ENCODE data around the gene LYRM1.

Gene LYRM1

DNA sequence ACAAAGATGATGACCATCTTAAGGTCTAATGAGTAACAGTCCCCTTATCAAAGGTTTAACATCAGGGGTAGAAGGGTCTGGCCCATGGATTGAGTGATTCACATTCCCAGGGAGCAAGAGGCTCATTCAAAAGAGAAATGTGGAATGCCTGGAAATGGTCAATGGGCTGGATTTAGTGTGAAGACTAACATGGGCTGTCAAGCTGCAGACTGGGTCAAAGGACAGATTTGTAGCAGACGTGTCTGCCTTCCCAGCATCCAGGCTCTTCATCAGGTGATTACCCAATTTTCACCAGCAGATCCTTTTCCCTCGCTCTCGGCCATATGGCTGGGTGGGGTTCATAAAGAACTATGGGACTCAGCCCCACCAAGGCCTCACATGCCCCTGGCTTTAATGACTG lies 27.2 kb upstream of the LYRM1 start:
- no peak for DNase-seq

DNA sequence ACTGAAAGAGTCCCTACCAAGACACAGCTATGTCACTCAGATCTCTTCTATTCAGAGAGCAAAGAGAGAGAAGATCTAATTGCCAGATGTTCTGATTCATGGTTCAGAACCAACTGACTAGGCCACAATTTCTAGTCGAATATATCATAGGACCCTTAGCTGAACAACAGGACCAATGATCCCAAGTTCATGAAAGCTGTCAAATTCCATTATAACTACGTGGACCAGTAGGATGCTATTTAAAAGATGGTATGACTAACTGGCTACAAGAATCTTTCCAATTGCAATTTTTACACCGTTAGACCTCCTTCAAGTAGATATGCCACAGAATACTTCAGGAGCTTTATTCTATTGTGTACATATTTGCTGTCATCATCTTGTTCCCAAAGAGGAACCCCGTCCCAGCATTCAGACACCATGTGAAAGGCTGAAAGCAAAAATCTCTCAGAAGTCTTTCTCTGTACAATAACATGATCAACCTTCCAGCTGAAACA lies 26.4 kb upstream of the LYRM1 start:
- no peak for DNase-seq

GRCh38 chr16:20875355-20875650 lies 25.3 kb upstream of the LYRM1 start:
- no peak for DNase-seq

GRCh38 chr16:20878682-20879147 lies 21.9 kb upstream of the LYRM1 start:
- DNase-seq, result no peak

- DNase-seq, result no peak
Measured at GRCh38 chr16:20879175-20880040, 21.2 kb upstream of the LYRM1 start.

DNA sequence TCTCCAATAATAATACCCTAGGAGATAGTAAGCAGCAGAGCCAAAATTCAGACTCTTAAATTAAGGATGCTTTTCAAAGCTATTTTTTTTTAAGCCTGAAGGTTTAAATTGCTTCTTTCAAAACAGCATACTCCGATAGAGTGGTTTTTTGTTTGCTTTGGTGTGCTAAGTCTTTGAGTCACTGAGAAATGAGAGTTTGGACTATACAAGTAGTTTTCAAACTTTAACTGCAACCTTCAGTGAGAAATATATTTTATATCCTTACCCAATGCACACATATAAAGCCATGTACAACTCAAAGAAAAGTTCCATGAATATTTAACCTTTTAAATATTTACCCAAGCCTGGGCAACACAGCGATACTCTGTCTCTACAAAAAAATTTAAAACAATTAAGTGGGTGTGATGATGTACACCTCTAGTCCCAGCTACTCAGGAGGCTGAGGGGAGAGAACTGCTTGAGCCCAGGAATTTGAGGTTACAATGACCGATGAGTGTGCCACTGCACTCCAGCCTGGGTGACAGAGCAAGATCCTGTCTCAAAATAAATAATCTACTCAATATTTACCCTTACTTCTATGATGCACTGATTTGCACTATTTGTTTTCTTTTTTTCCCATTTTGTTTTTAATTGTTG lies 19.6 kb upstream of the LYRM1 start:
- no peak for DNase-seq

DNA sequence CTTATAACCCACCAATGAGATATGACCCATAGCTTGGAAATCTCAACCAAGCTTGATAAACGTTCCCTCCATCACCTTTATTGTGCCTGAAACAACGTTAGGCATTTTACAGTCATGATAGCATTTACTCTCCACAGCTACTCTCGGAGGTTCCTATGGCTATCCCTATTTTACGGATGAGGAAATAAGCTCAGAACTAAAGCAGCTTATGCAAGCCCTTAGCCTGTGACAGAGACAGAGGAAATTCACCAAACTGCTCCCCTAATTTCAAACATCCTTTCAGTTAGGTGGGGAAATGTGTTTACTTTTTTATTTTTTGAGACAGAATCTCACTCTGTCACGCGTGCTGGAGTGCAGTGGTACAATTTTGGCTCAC lies 19.1 kb upstream of the LYRM1 start:
- DNase-seq, result no peak

- no peak for DNase-seq
Measured at GRCh38 chr16:20883554-20884239, 16.9 kb upstream of the LYRM1 start.

DNA sequence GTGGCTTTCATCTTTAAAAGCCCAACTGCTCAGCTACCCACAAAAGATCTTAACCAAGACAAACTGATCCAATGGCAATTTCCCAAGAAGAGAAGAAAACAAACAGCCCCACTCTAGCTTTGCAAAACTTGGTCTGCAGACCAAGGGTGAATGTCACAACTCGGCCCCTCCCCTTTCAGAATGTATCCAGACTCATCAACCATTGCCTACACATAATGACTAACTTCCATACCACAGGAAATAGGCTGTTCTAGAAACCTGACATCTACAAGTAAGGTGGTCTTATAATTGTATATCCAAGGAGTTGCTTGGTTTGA lies 16.4 kb upstream of the LYRM1 start:
- DNase-seq, result no peak

- no peak for DNase-seq
Measured at GRCh38 chr16:20886320-20886719, 14.3 kb upstream of the LYRM1 start.

DNA sequence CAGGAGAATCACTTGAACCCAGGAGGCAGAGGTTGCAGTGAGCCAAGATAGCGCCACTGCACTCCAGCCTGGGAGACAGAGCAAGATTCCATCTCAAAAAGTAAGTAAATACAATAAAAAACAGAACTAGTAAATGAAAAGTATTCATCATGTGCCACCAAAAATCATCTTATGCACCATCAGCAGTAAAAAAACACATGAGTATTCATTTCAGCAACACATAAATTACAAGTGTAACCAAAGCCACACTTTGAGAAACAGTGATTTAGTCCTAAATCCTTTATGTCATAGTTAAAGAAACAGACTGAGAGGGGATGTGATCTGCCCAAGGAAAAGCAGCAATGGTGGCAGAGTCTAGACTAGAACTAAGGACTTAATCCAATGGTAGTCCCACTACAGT lies 13.4 kb upstream of the LYRM1 start:
- no peak for DNase-seq

GRCh38 chr16:20889625-20890275 lies 10.8 kb upstream of the LYRM1 start:
- DNase-seq, result no peak

DNA sequence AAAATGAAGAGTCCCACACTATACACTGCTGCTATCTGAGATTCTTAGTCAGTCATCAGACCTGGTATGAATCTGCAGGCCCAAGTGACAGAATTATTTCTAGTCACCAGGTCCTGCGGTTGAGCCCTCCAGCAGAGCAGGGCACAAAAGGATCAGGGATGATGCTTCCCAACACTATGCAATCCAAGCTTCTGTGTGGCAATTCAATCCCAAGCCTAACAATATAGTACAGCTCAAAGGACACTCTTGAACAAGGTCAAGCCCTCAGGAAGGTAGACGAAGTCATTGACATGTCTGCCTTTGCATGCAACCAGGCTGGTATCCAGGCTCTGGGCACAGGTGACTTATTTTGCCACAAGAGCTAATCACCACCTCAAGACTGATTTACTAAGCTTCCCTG lies 6.2 kb upstream of the LYRM1 start:
- DNase-seq, result no peak

DNA sequence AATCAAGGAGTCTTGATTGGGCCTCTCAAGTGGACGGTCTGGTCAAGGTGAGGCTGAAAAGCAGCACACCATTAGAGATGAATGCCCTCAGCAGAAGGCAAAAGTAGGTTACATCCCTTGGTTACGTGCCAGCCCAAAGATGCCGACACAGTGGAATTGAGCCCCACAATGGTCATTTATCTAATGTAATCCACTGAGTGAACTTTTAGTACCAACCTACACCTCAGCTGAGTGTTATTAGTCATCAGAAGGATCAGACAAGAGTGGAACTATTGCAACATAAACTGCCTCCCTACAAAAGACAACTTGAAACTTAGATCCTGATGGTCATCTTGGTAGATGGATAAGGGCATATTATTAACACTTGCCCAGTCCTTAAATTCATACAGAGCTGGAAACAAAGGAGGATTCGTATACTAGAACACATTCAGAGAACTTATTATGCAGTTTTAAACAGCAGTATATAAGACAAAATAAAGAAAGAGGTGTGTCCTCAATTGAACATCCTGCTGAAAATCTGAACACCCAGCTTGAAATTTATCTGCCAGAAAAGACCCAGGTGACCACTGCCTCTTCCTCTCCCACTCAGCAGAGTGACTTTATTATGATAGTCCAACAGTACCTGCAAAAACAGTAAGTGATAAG lies 3.2 kb upstream of the LYRM1 start:
- DNase-seq, result no peak

DNA sequence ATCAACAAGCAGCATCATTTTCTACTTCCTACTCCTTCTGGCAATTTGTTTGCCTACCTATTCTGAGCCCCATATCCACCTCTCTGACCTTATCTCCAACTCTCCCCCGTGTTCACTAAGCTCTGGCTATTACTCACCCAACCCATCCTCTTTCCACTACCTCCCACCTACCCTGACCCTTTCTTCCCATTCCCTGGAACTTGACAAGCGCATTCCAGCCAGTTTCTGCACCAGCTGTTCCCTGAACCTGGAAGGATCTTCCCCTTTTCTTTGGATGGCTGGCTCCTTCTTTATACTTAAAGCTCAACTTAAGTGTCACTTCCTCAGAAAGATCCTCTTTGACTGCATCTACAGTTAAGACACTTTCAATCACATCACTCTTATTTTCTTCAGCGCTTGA lies 2.6 kb upstream of the LYRM1 start:
- DNase-seq, result no peak

DNA sequence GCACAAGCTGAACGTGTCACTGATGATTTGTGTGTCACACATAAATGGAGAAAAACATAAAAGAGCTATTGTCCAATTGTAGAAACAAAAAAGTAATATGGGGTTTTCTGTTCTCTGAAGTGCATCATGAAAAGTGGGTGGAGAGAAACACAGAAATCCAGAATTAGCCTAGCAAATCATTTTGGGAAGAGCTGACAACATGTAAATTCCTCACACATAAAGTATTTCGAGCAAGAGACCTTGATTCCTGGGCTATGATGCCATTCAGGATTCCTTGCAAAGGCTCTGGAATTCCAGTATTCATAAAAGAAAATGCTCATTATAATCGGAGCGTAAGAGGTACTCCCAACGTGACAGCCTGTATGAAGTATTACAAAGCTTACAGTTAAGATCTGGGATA lies 1.5 kb upstream of the LYRM1 start:
- DNase-seq, result no peak

DNA sequence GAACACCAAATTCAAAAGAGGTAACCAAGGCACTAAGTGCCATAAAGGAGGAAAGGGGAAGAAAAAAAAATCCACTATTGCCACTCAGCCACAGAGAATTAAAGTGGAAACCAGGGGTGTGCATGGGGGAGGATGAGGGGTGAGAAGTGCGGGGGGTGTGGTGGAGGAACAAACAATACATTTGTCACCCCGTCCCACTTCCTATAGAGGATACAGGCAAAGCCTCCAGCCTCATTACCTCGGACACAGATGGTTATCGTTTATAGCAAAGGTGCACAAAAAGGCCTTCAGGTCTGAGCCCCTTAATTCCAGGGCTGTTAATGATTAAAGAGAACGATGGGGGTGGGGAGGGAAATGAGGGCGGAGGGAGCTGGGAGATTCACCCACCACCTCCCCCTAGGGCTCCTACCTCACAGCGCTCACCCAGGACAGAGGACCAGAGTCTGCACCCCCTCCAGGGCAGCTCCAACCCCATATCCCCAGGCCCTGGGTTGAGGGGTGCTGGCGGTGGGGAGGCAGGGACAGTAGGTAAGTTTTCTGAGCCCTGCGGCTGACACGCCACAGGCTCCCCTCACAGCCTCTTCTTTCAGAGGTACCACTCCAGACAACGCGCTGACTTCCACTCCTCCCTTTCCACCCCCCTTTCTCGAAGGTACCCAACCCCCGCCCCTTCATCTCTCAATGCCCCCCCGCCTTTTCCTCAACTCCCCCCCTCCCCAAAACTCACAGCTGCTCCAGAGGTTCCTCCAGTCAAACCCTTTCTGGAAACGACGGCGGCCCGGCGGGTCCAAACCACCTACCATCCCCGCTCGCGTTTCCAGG lies 883 bp upstream of the LYRM1 start:
- DNase-seq, result no peak

DNA sequence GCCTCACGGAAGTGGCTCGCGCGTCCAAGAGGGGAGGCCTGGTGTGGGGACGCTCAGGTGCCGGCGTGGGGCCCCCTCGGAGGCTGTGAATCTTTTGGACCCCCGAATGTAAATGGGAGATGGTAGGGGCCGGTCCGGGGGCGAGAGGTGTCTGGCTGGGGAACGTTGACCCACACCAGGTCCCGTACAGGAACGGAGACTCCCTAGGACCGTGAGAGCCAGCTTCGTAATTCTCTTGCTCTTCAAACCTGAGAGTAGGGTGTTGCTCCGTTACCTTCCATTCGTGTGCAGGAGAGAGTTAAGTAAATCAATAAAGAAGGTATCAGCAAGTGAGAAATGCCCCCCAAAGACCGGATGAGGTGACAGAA lies 481 bp downstream of the LYRM1 start:
- DNase-seq, result no peak

DNA sequence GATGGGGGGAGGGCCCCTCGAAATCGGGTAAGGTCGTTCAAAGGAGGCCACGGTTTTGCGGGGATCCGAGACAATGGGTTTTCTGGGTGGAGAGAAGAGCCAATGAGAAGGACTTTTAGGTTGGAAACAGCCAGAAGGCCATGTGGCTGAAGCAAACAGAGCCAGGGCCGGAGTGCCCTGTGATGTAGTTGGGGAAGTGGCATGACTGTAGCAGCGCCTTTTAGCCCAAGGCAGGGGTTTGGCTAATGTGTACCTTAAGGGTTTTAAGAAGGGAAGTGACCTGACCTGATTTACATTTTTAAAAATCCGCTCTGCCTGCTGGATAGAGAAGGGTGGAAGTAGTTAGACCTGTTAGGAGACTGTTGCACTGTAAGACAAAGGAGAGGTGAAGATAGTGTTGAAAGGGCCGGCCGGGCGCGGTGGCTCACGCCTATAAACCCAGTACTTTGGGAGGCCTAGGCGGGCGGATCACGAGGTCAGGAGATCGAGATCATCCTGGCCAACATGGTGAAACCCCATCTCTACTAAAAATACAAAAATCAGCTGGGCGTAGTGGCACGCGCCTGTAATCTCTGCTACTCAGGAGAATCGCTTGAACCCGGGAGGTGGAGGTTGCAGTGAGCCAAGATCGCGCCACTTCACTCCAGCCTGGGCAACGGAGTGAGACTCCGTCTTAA lies 1.0 kb downstream of the LYRM1 start:
- DNase-seq, result no peak

DNA sequence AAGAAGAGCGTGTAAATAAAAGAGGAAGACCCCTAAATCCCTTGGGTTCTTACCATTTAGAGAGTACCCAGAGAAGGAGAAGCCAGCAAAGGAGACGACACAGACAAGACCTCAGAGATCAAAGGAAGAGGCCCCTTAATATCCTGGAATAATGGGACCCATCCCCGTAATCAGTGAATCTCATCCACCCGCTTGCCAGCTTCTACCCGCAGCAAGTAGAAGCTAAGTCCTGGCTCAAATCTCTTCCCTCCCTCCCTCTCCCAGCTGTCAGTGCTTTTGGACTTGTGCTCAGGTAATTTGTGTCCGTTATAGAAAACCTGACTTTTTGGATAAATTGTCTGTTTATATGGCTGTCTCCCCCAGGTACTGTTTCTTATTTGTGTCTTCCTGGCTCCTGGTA lies 1.9 kb downstream of the LYRM1 start:
- no peak for DNase-seq

GRCh38 chr16:20903116-20903898 lies 2.7 kb downstream of the LYRM1 start:
- no peak for DNase-seq
